GM18951 (cell line): ENCODE results near the gene GALM.

ENCODE experiments used
- POLR2A ChIP-seq: IDR thresholded peaks from 4 replicates; pipeline ENCODE4 v1.6.1; 2011; ENCODE audit warnings: mild to moderate bottlenecking; ENCODE audit not compliant: insufficient read length, insufficient read depth; ENCODE audit errors: extremely low read depth
- in situ Hi-C: fragments of 300-500 bp; cut with MboI; formaldehyde crosslinking; loops from one replicate; pipeline ENCODE4 v1.12.0; 2022; ENCODE audit warnings: low sequenced_read_pairs, mixed read lengths, inconsistent platforms; ENCODE audit not compliant: unreplicated experiment

The GALM gene

DNA sequence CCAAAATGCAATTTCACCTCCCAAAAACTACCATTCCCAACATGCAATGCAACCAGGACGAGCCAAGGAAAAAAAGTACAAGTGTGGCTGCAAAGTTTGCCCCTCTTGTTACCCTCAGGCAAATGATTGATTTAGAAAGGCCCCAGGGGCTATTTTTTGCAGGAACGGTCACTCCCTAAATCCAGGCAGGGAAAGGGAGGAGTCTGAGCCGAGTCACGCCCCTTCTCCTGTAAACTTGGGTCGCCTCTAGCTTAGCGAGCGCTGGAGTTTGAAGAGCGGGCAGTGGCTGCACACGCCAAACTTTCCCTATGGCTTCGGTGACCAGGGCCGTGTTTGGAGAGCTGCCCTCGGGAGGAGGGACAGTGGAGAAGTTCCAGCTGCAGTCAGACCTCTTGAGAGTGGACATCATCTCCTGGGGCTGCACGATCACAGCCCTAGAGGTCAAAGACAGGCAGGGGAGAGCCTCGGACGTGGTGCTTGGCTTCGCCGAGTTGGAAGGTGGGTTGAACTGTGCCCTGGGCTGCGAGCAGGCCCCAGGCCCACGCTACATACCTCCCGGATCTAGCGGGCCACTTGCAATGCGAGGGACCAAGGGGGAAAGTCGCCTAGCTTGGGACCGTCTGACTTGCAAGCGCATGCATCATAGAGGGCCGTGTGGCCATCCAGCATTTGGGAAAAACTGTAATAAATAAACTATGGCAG, at the start of gene GALM:
GALM (plus strand) TSS at position 261 of the 702 bp plus-strand sequence; CDS start at position 309, 48 bp downstream.
- in situ Hi-C loops, result no loop called here
- TF ChIP-seq POLR2A, result peak; percentile 23

DNA sequence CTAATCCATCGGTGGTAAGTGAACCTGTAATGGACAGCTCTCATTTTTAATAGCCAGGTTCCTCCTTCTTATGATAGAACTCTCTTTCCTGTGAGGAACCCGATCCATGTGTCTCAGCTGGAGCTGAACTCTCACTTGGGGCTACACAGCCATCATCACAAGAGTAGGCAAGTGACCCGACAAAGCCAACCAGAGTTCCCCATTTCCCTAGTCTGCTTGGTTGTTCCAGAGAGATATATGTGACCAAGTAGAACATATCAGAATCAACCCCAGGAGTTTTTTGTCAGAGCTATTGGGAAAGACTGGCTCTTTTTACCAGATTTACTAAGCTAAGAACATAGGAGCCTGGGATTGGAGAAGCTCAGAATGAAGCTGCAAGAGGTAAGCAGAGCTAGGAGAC, 48.6 kb upstream of the GALM start:
- TF ChIP-seq POLR2A, result no peak
- in situ Hi-C loops, result no loop called here

DNA sequence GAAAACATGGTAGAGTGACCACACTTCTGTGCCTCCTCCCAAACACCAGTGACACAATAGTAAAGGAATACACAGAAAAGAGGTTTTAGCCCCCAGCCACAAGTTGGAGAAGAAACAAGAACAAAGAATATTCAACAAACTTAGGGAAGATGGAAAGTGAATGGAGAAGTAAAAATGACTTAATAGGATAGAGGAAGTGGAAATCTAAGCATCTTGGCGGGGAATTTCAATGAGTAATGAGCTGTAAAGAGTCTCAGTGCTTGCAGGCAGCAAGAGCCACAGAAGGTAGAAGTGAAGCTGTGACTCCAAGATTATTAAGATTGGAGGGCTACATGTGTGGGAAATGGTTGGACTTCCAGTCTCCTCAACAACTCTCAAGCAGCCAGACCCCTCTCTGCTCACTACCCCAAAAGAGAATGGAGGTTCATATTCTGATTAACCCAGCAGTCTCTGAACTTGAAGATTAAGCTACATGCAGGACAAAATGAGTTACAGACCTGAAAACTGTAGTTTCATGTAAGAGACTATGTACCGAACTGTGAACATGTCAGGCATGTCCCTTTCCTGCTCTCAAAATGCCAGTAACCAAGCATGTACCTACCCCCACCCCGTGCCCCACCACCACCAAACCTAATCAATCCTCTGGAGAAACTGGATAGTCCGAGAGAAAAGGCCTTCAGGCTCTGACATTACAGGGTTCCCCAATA, 46.3 kb upstream of the GALM start:
- in situ Hi-C loops, result no loop called here
- TF ChIP-seq POLR2A, result no peak

GRCh38 chr2:38620282-38620977, 45.5 kb upstream of the GALM start:
- in situ Hi-C loops, result no loop called here
- TF ChIP-seq POLR2A, result no peak

DNA sequence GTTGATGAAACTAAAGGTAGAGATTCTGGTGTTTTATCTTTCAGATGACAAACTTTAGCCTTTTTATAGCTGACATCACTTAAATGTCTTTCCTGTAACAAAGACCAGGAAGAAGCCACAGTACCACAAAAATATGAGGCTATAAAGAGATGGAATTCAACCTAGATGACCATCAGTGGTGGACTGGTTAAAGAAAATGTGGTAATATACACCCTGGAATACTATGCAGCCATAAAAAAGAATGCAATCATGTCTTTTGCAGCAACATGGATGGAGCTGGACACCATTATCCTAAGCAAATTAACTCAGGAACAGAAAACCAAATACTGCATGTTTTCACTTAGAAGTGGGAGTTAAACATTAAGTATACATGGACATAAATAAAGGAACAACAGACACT, 44.9 kb upstream of the GALM start:
- in situ Hi-C loops, result no loop called here
- TF ChIP-seq POLR2A, result no peak

GRCh38 chr2:38622210-38622609, 43.7 kb upstream of the GALM start:
- no peak for TF ChIP-seq POLR2A
- in situ Hi-C loops, result no loop called here

DNA sequence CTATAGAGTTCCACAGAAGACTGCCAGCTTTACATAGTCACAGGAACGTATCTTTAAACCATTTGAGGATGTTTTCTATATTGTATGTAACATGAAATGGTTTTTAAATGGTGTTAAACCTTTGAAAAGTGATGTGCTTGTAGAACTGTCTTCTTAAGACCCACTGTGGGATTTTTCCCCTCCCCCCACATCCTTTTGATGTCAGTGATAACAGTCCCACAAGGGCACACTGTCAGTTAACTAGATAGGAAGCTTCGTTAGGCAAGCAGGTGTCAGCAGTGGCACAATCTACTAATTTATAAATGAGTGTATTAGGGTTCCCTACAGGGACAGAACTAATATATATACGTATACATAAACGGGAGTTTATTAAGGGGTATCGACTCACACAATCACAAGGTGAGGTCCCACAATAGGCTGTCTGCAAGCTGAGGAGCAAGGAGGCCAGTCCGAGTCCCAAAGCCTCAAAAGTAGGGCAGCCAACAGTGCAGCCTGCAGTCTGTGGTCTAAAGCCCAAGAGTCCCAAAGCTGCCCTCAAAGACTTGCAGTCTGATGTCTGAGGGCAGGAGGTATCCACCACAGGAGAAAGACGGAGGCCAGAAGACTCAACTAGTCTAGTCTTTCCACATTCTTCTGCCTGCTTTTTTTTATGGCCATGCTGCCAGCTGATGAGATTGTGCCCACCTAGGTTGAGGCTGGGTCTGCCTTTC, 39.4 kb upstream of the GALM start:
- TF ChIP-seq POLR2A, result no peak
- in situ Hi-C loops, result no loop called here

DNA sequence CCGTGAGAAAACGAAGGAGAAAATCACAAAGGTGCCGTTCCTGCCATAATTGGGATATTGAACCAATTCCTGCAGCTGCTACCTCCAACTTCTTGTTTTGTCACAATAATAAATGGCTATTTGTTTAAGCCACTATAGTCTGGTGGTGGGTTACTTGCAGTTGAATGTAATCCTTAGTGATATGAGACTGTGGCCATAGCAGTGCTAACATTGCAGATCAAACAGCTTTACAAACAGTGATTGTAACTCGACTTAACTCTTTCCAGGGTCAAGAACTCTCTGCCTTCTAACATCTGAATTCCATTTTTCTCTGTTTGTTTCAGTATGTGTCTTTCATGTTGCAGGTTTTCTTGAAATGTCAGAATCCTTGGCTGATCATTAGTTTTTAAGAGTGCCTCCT, 38.5 kb upstream of the GALM start:
- no peak for TF ChIP-seq POLR2A
- in situ Hi-C loops, result no loop called here

- no peak for TF ChIP-seq POLR2A
- in situ Hi-C loops, result no loop called here
Measured at GRCh38 chr2:38629684-38630083, 36.2 kb upstream of the GALM start.

DNA sequence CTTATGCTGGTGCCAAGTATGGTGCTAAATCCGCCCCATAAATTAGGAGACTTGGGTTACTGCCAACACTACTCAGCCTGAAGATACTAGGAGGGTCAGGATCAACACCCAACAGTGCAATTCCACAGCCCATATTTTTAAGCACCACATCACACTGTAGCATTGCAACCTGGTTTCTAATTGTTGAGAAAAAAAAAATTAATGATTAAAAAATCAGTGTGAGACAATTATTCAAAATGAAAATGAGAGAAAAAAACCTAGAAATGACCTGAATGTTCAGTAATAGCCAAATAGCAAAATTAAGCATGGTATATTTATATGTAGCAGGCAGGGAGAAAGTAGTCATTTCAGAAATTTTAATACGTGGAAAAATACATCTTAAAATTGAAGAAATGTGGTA, 33.9 kb upstream of the GALM start:
- TF ChIP-seq POLR2A, result no peak
- in situ Hi-C loops, result no loop called here

GRCh38 chr2:38632980-38633379, 32.9 kb upstream of the GALM start:
- in situ Hi-C loops, result no loop called here
- TF ChIP-seq POLR2A, result no peak

GRCh38 chr2:38633895-38634294, 32.0 kb upstream of the GALM start:
- TF ChIP-seq POLR2A, result no peak
- in situ Hi-C loops, result no loop called here

DNA sequence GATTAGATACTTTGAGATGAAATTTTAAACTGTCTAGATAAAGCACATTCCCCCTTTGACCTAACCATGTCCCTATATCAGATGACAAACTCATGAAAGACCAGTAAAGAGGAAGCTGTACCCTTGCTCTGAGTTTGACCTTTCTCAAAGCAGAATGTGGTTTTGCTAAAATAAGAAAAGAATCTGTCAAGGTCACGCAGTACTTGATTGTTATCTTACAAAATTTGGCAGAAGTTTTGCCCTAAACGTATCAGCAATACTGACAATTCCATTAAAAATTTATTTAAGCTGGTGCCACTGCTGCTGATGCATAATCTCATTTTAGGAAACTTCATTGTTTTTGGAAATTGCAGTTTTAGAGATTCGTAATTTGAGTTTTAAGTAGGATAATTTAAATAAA, 31.2 kb upstream of the GALM start:
- TF ChIP-seq POLR2A, result no peak
- in situ Hi-C loops, result no loop called here
